Activated CD8-positive, alpha-beta memory T cell treated with anti-CD3 and anti-CD28 coated beads for 1 hour (primary cell): ENCODE data around the gene ITSN1.

Experiments
- DNase-seq, 2 donors: peaks; one replicate each; pipeline ENCODE4 v3.0.0-alpha.2; 2020; ENCODE audit warnings: low read depth in 1 of 2; ENCODE audit errors: extremely low read depth in 1 of 2

The ITSN1 gene

DNA sequence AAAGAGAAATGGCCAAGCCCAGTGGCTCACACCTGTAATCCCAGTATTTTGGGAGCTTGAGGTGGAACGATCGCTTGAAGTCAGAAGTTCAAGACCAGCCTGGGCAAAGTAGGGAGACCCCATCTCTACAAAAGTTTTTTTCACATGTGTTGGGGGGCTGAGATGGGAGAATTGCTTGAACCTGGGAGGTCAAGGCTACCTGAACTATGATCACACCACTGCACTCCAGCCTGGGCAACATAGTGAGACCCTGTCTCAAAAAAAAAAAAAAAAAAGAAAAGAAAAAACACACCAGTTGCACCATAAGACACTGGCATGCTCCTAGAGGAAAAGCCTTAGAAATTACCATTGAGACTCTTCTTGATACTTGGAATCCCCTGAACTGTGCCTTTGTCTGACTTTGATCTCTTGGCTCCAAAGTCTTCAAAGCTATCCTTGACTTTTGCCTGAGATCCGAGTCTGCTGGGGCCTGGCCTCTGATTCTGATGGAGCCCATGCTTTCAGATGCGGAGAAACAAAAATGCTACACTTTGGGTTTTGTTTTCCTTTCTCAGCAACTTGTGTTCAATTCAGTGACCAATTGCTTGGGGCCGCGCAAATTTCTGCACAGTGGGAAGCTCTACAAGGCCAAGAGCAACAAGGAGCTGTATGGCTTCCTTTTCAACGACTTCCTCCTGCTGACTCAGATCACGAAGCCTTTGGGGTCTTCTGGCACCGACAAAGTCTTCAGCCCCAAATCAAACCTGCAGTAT lies 239.6 kb downstream of the ITSN1 start:
- no peak for DNase-seq

DNA sequence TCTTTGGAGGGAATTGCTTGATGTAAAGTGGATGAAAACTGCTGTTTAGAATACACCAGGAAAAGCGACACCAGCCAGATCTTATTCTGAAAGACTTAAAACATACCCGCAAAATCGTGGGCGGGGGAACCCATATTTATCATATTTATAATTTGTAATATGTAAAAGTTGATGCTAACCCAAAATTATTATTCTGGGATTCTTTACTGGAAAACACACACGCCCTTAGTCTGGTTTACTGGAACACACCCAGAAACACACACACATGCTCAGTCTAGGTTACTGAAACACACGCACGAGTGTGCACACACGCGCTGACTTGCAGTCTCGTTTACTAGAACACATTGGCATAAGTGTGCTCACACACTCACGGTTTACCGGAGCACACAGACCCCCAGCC lies 240.8 kb downstream of the ITSN1 start:
- no peak for DNase-seq

DNA sequence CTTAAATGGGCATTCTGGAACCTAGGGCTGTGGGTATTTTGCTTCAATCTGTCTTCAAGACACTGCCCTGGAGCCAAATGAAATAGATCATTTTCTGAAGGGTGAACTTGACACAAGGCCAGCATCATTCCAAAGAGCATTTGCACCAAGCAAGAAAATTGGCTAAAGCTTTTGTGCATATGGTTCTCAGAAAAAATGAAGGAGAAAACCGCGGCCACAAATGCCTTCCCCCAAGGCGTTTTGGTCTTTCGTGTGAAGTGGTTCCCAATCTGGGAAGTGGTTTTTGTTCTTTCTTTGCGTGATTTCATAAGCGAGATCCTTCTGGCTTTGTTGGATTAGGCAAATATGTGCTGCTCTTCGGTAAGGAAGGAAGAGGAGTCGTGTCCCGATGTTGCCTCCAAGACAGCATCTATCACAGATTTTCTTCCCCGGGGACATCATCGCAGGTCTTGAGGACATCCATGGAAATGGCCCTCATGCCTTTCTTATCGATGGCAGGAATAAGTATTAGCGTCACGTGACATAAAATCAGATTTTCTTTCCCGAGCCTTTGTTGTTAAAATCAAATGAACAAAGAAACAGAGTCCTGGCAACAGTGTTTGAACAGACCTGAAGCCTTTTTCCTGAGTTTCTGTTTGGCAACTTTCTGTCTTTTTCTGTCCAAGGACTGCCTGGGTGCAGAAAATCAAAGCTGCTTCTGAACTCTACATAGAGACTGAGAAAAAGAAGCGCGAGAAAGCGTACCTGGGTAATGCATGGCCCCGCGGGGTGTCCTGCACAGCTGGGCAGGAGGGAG lies 242.3 kb downstream of the ITSN1 start:
- DNase-seq: no peak

DNA sequence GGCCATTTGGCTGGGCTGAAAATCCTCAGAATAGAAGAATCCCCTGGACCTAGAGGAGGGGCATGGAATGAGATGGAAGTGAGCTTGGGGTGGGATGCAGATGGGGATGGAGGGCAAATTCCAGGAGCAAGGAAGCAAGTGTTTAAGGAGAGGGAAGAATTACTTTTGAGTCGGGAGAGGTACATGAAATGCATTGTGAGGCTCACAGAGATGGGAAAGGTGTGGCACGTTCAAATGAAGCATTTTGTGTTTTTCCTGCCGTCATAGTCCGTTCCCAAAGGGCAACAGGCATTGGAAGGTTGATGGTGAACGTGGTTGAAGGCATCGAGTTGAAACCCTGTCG lies 242.8 kb downstream of the ITSN1 start:
- DNase-seq: no peak

DNA sequence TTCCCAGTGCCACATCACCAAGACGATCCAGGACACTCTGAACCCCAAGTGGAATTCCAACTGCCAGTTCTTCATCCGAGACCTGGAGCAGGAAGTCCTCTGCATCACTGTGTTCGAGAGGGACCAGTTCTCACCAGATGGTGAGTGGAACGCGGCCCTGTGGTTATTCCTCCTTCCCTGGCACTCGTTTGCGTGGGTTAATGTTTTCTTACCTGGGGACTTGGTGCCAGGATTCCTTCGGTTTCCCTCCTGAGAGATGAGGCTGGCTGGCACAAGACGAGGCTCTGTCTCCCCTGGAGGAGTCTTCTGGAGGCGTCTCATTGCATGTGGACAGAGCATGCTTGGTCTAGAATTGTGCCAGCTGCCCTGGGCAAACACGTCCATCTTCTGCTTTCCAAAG lies 244.0 kb downstream of the ITSN1 start:
- no peak for DNase-seq

DNA sequence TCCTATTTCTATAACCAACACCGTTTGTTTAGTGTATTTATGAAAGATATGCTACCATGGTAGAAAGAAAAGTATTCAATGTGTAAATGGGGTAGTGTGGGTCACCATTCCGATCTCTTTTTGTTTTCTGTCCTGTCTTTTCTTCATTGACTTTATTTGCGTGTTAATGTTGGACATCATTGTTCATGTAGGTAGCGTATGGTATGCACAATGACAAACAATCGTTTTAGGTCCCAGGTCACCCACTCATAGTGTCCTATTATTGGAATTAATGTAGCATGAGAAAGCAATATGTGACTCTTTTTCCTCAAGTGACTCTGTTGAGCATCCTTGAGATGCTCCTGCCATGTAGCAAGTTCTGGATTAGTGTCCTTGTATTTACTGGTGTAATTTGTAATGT lies 247.9 kb downstream of the ITSN1 start:
- no peak for DNase-seq

GRCh38 chr21:33892853-33893252 lies 250.6 kb downstream of the ITSN1 start:
- no peak for DNase-seq

- no peak for DNase-seq
Measured at GRCh38 chr21:33893917-33894316, 251.6 kb downstream of the ITSN1 start.

- DNase-seq: peak; percentile 22 to 27
Measured at GRCh38 chr21:33894736-33895288, 252.5 kb downstream of the ITSN1 start.

- DNase-seq: no peak
Measured at GRCh38 chr21:33895356-33895755, 253.1 kb downstream of the ITSN1 start.

DNA sequence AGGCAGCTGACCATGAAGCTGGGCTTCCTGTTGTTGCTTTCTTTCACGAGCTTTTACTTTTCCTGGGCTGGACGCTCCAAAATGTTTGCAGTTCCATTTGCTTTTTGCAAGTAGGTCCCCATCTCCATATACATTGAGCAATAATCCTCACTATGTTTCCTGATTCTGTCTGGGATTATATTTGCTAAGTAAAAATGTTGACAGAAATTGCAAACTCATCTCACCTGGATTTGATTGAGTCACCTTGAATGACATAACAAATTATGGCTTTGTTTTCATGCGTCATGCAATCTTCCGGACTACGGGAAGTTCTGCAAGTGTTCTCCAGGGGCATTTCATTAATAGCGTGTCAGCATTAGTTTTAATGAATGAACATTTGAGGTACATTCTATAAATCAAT lies 254.4 kb downstream of the ITSN1 start:
- DNase-seq: no peak

GRCh38 chr21:33897098-33897497 lies 254.8 kb downstream of the ITSN1 start:
- no peak for DNase-seq

GRCh38 chr21:33897739-33898138 lies 255.4 kb downstream of the ITSN1 start:
- DNase-seq: no peak

GRCh38 chr21:33898586-33898985 lies 256.3 kb downstream of the ITSN1 start:
- DNase-seq: no peak

- DNase-seq: no peak
Measured at GRCh38 chr21:33899199-33899598, 256.9 kb downstream of the ITSN1 start.

- DNase-seq: no peak
Measured at GRCh38 chr21:33901412-33902288, 259.3 kb downstream of the ITSN1 start.

DNA sequence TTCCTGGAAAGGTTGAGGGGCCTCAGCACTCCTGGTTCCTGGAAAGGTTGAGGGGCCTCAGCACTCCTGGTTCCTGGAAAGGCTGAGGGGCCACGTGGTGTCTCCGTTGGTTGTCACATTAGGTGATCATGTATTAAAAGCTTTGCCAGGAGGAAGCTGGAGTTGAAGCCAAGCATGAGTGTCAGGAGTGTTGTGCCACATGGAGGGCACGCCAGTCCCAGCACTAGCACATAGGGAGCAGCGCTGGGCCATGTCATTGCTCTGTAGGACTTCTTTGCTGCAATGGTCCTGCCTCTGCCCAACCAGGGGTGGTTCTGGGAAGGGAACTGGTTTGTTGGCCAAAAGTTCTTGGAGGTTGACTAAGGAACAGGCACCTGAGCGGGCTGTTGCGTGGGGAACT lies 260.0 kb downstream of the ITSN1 start:
- DNase-seq: no peak

- no peak for DNase-seq
Measured at GRCh38 chr21:33904041-33904440, 261.7 kb downstream of the ITSN1 start.

GRCh38 chr21:33908760-33909159 lies 266.5 kb downstream of the ITSN1 start:
- no peak for DNase-seq

DNA sequence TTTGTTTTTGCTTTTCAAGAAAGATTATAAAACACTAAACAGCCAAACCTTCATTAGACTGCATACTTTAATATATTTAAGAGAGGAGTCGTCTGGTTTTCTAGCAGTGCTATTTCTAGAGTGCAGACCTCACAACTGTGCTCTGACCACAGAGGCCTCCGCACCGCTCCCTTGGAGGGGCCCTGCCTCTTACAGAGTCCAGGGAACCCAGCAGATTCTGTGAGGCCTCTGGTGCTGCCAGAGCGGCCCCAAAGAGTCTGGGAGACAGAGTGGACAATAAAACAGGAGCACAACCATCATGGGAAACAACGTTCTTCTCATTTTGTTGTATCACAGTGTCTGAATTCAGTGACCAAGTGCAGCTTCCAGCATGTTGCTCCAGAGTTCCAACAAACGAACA lies 267.5 kb downstream of the ITSN1 start:
- DNase-seq: no peak

DNA sequence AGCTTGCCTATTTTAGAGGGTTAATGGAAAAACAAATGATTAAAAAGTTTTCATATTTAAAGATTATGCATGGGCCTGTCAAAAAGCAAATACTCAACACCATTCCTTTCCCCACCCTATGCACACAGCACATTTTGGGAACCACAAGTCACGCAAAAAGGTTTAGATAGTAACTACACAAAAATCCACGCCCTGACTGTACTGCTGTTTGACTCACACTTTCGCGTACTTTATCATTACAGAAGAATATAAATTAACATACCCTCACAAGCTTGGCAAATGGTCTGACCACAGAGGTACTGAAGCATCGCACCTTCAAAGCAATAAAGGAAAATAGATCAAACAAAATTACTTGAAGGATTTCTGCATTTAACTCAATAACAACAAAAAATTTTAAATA lies 271.9 kb downstream of the ITSN1 start:
- no peak for DNase-seq
